A549 (cell line): ENCODE data around the gene MID1IP1.

ENCODE experiments used
- BHLHE40 ChIP-seq: IDR thresholded peaks from 2 replicates; pipeline ENCODE4 v1.6.1; 2012; ENCODE audit warnings: low read depth, low read length, inconsistent platforms
- CHD2 ChIP-seq: fragments of 150-350 bp; IDR thresholded peaks from 2 replicates; pipeline ENCODE4 v1.6.1; 2014; ENCODE audit warnings: low read length; ENCODE audit not compliant: partially characterized antibody
- CHD4 ChIP-seq: fragments of 200-600 bp; sonication (generic); IDR thresholded peaks from 2 replicates; pipeline ENCODE4 v1.6.1; 2016; ENCODE audit warnings: antibody characterized with exemption, mild to moderate bottlenecking, borderline replicate concordance
- CTCF ChIP-seq: fragments of >200 bp; sonication (Bioruptor Twin); formaldehyde crosslinking; IDR thresholded peaks from 3 replicates; pipeline ENCODE4 v1.5.1; 2016
- EP300 ChIP-seq, 2 experiments: fragments of >200 bp; sonication (Bioruptor Twin); formaldehyde crosslinking; IDR thresholded peaks; 2 replicates in 1 of 2; 3 replicates in 1 of 2; pipeline ENCODE4 v1.6.1; 2016 to 2017
- JUN ChIP-seq, 2 experiments: fragments of >200 bp; sonication (Bioruptor Twin); formaldehyde crosslinking; IDR thresholded peaks; 2 replicates in 1 of 2; 3 replicates in 1 of 2; pipeline ENCODE4 v1.6.1; 2016 to 2017
- KDM1A ChIP-seq: fragments of 200-600 bp; sonication (generic); IDR thresholded peaks from 2 replicates; pipeline ENCODE4 v1.6.1; 2016; ENCODE audit warnings: low read depth, mild to moderate bottlenecking
- POLR2A ChIP-seq: IDR thresholded peaks from 2 replicates; pipeline ENCODE4 v1.6.1; 2012; ENCODE audit warnings: mild to moderate bottlenecking, low read length
- RFX5 ChIP-seq: fragments of 450-650 bp; IDR thresholded peaks from 2 replicates; pipeline ENCODE4 v1.7.1; 2014; ENCODE audit warnings: antibody characterized with exemption, mild to moderate bottlenecking, moderate library complexity
- TF ChIP-seq, protein P1 (sequence below): fragments of 200-600 bp; sonication (generic); IDR thresholded peaks from 2 replicates; pipeline ENCODE4 v1.6.1; 2016; ENCODE audit warnings: antibody characterized with exemption, mild to moderate bottlenecking, moderate library complexity
- TF ChIP-seq, protein P2 (sequence below): IDR thresholded peaks from 2 replicates; pipeline ENCODE4 v1.6.1; 2012
- TF ChIP-seq, protein P3 (sequence below): fragments of 150-350 bp; IDR thresholded peaks from 2 replicates; pipeline ENCODE4 v1.6.1; 2014; ENCODE audit warnings: low read depth, mild to moderate bottlenecking, low read length

GRCh38 chrX:38770152-38770551 is 31.1 kb upstream of the MID1IP1 start:
- TF ChIP-seq CTCF (no peak), CHD2 (no peak), KDM1A (no peak), EP300 (IDR thresholded peaks at IDR 0.05) (no peak), BHLHE40 (no peak), POLR2A (no peak), RFX5 (no peak), CHD4 (no peak), JUN (IDR thresholded peaks at IDR 0.05) (no peak)
- TF ChIP-seq, protein P1, sequence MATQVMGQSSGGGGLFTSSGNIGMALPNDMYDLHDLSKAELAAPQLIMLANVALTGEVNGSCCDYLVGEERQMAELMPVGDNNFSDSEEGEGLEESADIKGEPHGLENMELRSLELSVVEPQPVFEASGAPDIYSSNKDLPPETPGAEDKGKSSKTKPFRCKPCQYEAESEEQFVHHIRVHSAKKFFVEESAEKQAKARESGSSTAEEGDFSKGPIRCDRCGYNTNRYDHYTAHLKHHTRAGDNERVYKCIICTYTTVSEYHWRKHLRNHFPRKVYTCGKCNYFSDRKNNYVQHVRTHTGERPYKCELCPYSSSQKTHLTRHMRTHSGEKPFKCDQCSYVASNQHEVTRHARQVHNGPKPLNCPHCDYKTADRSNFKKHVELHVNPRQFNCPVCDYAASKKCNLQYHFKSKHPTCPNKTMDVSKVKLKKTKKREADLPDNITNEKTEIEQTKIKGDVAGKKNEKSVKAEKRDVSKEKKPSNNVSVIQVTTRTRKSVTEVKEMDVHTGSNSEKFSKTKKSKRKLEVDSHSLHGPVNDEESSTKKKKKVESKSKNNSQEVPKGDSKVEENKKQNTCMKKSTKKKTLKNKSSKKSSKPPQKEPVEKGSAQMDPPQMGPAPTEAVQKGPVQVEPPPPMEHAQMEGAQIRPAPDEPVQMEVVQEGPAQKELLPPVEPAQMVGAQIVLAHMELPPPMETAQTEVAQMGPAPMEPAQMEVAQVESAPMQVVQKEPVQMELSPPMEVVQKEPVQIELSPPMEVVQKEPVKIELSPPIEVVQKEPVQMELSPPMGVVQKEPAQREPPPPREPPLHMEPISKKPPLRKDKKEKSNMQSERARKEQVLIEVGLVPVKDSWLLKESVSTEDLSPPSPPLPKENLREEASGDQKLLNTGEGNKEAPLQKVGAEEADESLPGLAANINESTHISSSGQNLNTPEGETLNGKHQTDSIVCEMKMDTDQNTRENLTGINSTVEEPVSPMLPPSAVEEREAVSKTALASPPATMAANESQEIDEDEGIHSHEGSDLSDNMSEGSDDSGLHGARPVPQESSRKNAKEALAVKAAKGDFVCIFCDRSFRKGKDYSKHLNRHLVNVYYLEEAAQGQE: no peak
- TF ChIP-seq, protein P2, sequence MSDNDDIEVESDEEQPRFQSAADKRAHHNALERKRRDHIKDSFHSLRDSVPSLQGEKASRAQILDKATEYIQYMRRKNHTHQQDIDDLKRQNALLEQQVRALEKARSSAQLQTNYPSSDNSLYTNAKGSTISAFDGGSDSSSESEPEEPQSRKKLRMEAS: no peak
- TF ChIP-seq, protein P3, sequence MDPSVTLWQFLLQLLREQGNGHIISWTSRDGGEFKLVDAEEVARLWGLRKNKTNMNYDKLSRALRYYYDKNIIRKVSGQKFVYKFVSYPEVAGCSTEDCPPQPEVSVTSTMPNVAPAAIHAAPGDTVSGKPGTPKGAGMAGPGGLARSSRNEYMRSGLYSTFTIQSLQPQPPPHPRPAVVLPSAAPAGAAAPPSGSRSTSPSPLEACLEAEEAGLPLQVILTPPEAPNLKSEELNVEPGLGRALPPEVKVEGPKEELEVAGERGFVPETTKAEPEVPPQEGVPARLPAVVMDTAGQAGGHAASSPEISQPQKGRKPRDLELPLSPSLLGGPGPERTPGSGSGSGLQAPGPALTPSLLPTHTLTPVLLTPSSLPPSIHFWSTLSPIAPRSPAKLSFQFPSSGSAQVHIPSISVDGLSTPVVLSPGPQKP: no peak
